ENCODE results near the gene GABRR2. TPM values are rescaled to one million over a fixed set of nuclear protein-coding genes. Genes with fewer than 3 reads are reported as not detected.

GABRR2 gene
- total and polyA plus RNA-seq, 2 of the 4 experiments (the other 2 are of a cell fraction): 0.26 TPM; not detected in 1

DNA sequence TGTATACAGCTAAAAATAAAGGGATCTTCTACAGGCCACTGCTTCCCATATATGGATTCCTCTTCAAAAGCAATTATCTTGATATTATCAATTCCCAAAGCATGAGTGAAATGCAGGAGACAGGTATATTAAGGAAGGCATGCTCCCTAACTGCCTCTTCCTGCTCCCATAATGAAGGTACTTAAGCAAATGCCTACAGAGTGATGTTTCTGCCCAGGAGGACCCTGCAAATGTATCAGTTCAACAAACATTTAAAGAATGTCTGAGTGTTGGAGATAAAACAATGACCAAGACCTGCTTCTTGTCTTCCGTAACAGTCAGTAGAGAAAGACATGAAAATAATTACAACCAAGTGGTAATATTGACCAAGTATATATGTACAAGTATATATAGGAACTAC lies 33.3 kb upstream of the GABRR2 start:
- H3K23ac ChIP-seq (ENCODE audit: low read depth, low read length): no peak overlapping the region
- no peak overlapping the region for H4K8ac ChIP-seq (ENCODE audit: low read depth in 2 of 2, low read length in 2 of 2)
- H3K9ac ChIP-seq (ENCODE audit: low read depth, low read length): no peak overlapping the region
- no peak overlapping the region for H3K56ac ChIP-seq (ENCODE audit: extremely low read depth, insufficient read depth, low read length)
- no CpG with 5 or more reads among the region's 1 CpG for WGBS, 2 experiments (ENCODE audit: extremely low coverage in 2 of 2, insufficient read length in 1 of 2)
- ATAC-seq (ENCODE audit: low read depth): no peak
- H2AFZ ChIP-seq (replicated peaks; ENCODE audit: low read length, poor library complexity): no peak overlapping the region
- no peak overlapping the region for H3K4me2 ChIP-seq (ENCODE audit: low read depth, low read length)
- H3K4ac ChIP-seq (ENCODE audit: low read depth, low read length): no peak overlapping the region
- H3K79me1 ChIP-seq (ENCODE audit: low read depth in 1 of 2, low read length in 2 of 2): peaks cover 14 to 65% of the 10 kb centered on the region in 2 experiments
- no peaks in the 10 kb centered on the region for H3K36me3 ChIP-seq (ENCODE audit: control insufficient read depth, insufficient read depth, low read length)
- H2BK15ac ChIP-seq (ENCODE audit: low read depth, low read length): no peak overlapping the region
- no peak overlapping the region for H4K91ac ChIP-seq (ENCODE audit: insufficient read depth, low read depth, low read length)
- peaks cover 58% of the 10 kb centered on the region for H4K20me1 ChIP-seq (ENCODE audit: insufficient read depth, low read length)
- no peak overlapping the region for H2BK120ac ChIP-seq (ENCODE audit: low read depth, low read length)
- no peak overlapping the region for H4K5ac ChIP-seq (ENCODE audit: low read depth, low read length)
- H2BK5ac ChIP-seq (ENCODE audit: low read depth, low read length, poor library complexity, severe bottlenecking): no peak overlapping the region
- H3K14ac ChIP-seq (replicated peaks; ENCODE audit: low read depth, low read length): no peak overlapping the region
- ChIA-PET POLR2A (ENCODE audit: unreplicated experiment) (no interaction called here), CTCF (interaction anchor here (0.5 to 1.2 kb wide), 3 partner anchors 37 to 286 kb away, joined by 3 to 6 read pairs (median 4); no protein-coding TSS in a partner anchor)
- H3K27ac ChIP-seq (ENCODE audit: insufficient read depth, low read length): no peak overlapping the region
- H2AK5ac ChIP-seq (ENCODE audit: low read depth, low read length): no peak overlapping the region
- H3K27me3 ChIP-seq (ENCODE audit: control insufficient read depth, insufficient read depth, low read length): no peaks in the 10 kb centered on the region
- peaks cover 9% of the 10 kb centered on the region for H3K4me1 ChIP-seq (ENCODE audit: control insufficient read depth, insufficient read depth, low read length)
- H2BK20ac ChIP-seq (ENCODE audit: low read depth, low read length): no peak overlapping the region
- H3K9me1 ChIP-seq (ENCODE audit: insufficient read depth, low read length): peaks cover 16% of the 10 kb centered on the region
- DNase-seq: peak; percentile 18
- no peak overlapping the region for H2AK9ac ChIP-seq (replicated peaks; ENCODE audit: low read depth, low read length, poor library complexity)
- intact Hi-C loops (cut with micrococcal nuclease): no loop called here
- no peaks in the 10 kb centered on the region for H3K9me3 ChIP-seq (ENCODE audit: control insufficient read depth, insufficient read depth, low read length)
- no peak overlapping the region for H3K18ac ChIP-seq (ENCODE audit: low read depth, low read length)
- in situ Hi-C loops (cut with MboI; ENCODE audit: low sequenced_read_pairs): no loop called here
- dilution Hi-C loops (cut with HindIII; ENCODE audit: low sequenced_read_pairs, unreplicated experiment): no loop called here
- TF ChIP-seq CHD1 (IDR thresholded peaks at IDR 0.05; ENCODE audit: low read depth, low read length) (no peak), MAZ (IDR thresholded peaks at IDR 0.05; ENCODE audit: borderline replicate concordance, low read depth, low read length) (no peak), BHLHE40 (IDR thresholded peaks at IDR 0.05; ENCODE audit: low read depth, low read length) (no peak), MXI1 (IDR thresholded peaks at IDR 0.05; ENCODE audit: borderline replicate concordance, low read depth, low read length) (no peak), RAD21 (IDR thresholded peaks at IDR 0.05; ENCODE audit: low read length) (no peak)
- TF ChIP-seq, protein P1, sequence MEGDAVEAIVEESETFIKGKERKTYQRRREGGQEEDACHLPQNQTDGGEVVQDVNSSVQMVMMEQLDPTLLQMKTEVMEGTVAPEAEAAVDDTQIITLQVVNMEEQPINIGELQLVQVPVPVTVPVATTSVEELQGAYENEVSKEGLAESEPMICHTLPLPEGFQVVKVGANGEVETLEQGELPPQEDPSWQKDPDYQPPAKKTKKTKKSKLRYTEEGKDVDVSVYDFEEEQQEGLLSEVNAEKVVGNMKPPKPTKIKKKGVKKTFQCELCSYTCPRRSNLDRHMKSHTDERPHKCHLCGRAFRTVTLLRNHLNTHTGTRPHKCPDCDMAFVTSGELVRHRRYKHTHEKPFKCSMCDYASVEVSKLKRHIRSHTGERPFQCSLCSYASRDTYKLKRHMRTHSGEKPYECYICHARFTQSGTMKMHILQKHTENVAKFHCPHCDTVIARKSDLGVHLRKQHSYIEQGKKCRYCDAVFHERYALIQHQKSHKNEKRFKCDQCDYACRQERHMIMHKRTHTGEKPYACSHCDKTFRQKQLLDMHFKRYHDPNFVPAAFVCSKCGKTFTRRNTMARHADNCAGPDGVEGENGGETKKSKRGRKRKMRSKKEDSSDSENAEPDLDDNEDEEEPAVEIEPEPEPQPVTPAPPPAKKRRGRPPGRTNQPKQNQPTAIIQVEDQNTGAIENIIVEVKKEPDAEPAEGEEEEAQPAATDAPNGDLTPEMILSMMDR (conservative IDR thresholded peaks at IDR 0.05; ENCODE audit: low read depth, low read length): no peak
- H3K4me3 ChIP-seq (ENCODE audit: insufficient read depth, low read depth, low read length): no peak overlapping the region
- no TSS peak for BruUV-seq (replicated peaks)

Measured in IMR-90 (cell line).